ENCODE results near the gene NOL4L. TPM values are rescaled to one million over a fixed set of nuclear protein-coding genes. Genes with fewer than 3 reads are reported as not detected.

Gene NOL4L
- total and polyA plus RNA-seq, 2 experiments from 2014 or later: 35.6 to 42.9 TPM

- no peaks in the 10 kb centered on the region for H4K20me1 ChIP-seq (ENCODE audit: insufficient read depth, poor library complexity, severe bottlenecking)
- H3K4me1 ChIP-seq (ENCODE audit: insufficient read depth): peaks cover 40% of the 10 kb centered on the region
- H3K36me3 ChIP-seq (replicated peaks; ENCODE audit: insufficient read depth, low read depth): no peaks in the 10 kb centered on the region
- H3K79me2 ChIP-seq: peaks cover 2% of the 10 kb centered on the region
- H3K27me3 ChIP-seq: no peaks in the 10 kb centered on the region
- 95% methylated on average over 4 of the region's 4 CpGs for WGBS (ENCODE audit: low lambda C conversion rate, missing lambda C conversion rate)
- H3K4me2 ChIP-seq: no peak overlapping the region
- H3K9me3 ChIP-seq (ENCODE audit: low read depth): no peaks in the 10 kb centered on the region
- no peak overlapping the region for H3K27ac ChIP-seq
- no peak overlapping the region for H3K4me3 ChIP-seq
- no peaks in the 10 kb centered on the region for H3K9me2 ChIP-seq (replicated peaks; ENCODE audit: insufficient read depth)
- DNase-seq (ENCODE audit: low spot score): no peak
- TF ChIP-seq EZH2 (IDR thresholded peaks at IDR 0.05; ENCODE audit: borderline replicate concordance): no peak
- no peak for TF ChIP-seq EZH2phosphoT487 (IDR thresholded peaks at IDR 0.05; ENCODE audit: low read depth, severe bottlenecking, unreplicated experiment)
- no peak for TF ChIP-seq CTCF (IDR thresholded peaks at IDR 0.05; ENCODE audit: poor library complexity)
- H2AFZ ChIP-seq: no peak overlapping the region
Observed at GRCh38 chr20:32526125-32526524, 59.0 kb downstream of the NOL4L start.

DNA sequence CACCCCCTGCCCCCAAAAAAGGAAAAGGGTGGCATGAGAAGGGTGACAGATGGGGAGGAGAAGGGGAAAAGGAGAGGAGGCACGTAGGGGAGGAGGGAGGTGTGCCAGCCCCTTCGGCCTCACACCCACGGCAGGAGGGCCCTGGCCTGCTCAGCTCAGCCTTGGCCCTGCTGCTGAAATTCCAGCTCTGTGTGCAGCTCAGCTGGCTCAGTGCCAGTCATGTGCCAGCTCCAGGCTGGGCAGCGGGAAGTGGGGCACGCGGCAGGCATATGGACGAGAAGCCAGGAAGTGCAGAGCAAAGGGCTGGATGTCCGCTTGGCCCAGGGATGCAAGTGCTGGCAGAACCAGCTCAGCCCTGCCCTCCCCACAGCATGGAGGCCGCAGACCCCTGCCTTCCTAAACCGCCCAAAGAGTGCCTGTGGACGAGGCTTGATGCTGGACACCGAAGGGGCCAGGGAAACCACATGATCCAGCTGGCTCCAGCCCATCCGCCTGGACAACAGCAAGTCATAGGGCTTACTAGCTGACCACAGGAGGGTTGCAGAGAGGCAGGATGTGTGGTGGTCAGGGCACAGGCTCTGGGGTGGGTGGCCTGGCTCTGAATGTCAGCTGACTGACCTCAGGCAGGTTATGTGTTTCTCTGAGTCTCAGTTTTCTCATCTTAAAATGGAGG lies 60.2 kb downstream of the NOL4L start:
- Histone ChIP-seq H3K79me2 (peaks cover 2% of the 10 kb centered on the region), H3K9me2 (replicated peaks; ENCODE audit: insufficient read depth) (no peaks in the 10 kb centered on the region), H4K20me1 (ENCODE audit: insufficient read depth, poor library complexity, severe bottlenecking) (no peaks in the 10 kb centered on the region), H3K27me3 (no peaks in the 10 kb centered on the region), H3K4me3 (no peak overlapping the region), H3K9me3 (ENCODE audit: low read depth) (no peaks in the 10 kb centered on the region), H3K4me2 (no peak overlapping the region), H3K36me3 (replicated peaks; ENCODE audit: insufficient read depth, low read depth) (no peaks in the 10 kb centered on the region), H3K4me1 (ENCODE audit: insufficient read depth) (peaks cover 40% of the 10 kb centered on the region), H3K27ac (no peak overlapping the region), H2AFZ (no peak overlapping the region)
- 86% methylated on average over 13 of the region's 13 CpGs for WGBS (ENCODE audit: low lambda C conversion rate, missing lambda C conversion rate)
- no peak for DNase-seq (ENCODE audit: low spot score)
- no peak for TF ChIP-seq CTCF (IDR thresholded peaks at IDR 0.05; ENCODE audit: poor library complexity)

- H3K27ac ChIP-seq: peak overlapping the region; percentile 0
- H4K20me1 ChIP-seq (ENCODE audit: insufficient read depth, poor library complexity, severe bottlenecking): no peaks in the 10 kb centered on the region
- H2AFZ ChIP-seq: no peak overlapping the region
- H3K4me3 ChIP-seq: no peak overlapping the region
- H3K9me3 ChIP-seq (ENCODE audit: low read depth): no peaks in the 10 kb centered on the region
- DNase-seq (ENCODE audit: low spot score): no peak
- peaks cover 2% of the 10 kb centered on the region for H3K79me2 ChIP-seq
- 66% methylated on average over 7 of the region's 7 CpGs for WGBS (ENCODE audit: low lambda C conversion rate, missing lambda C conversion rate)
- H3K4me1 ChIP-seq (ENCODE audit: insufficient read depth): peaks cover 37% of the 10 kb centered on the region
- TF ChIP-seq EZH2phosphoT487 (IDR thresholded peaks at IDR 0.05; ENCODE audit: low read depth, severe bottlenecking, unreplicated experiment): no peak
- no peak for TF ChIP-seq CTCF (IDR thresholded peaks at IDR 0.05; ENCODE audit: poor library complexity)
- TF ChIP-seq EZH2 (IDR thresholded peaks at IDR 0.05; ENCODE audit: borderline replicate concordance): no peak
- H3K36me3 ChIP-seq (replicated peaks; ENCODE audit: insufficient read depth, low read depth): no peaks in the 10 kb centered on the region
- H3K4me2 ChIP-seq: no peak overlapping the region
- H3K9me2 ChIP-seq (replicated peaks; ENCODE audit: insufficient read depth): no peaks in the 10 kb centered on the region
- H3K27me3 ChIP-seq: no peaks in the 10 kb centered on the region
Observed at GRCh38 chr20:32523613-32524213, 61.4 kb downstream of the NOL4L start.
